K562 (cell line): Measurements from ENCODE around the gene PACSIN1. TPM values are rescaled to one million over a fixed set of nuclear protein-coding genes. Genes with fewer than 3 reads are reported as not detected.
A peak's percentile ranks its signal among the peaks of the same experiment; 100 is the strongest.

Experiments used
- ATAC-seq: fragments of 200-7000 bp; cut with Tn5 transposase; 3 replicates; pipeline ENCODE4 v1.9.1; 2020; ENCODE audit warnings: moderate library complexity
- BruUV-seq: library from RNA; stranded (reverse); fragments of 400-500 nt; replicated peaks from 2 replicates; lab custom pipeline; 2021; lab: Mats Ljungman, UMichigan
- CTCF ChIA-PET: fragments of 300-600 bp; formaldehyde crosslinking; extraction: SDS; loops from one replicate; lab custom pipeline; 2021; ENCODE audit warnings: low intra/inter-chr PET ratio; lab: Yijun Ruan, JAX
- POLR2A ChIA-PET: fragments of 300-600, 350-650 bp; sonication (Branson Sonifier 250); formaldehyde crosslinking; extraction: SDS; loops from one replicate; lab custom pipeline; 2021; ENCODE audit warnings: antibody characterized with exemption, inconsistent platforms; lab: Yijun Ruan, JAX
- DNase-seq, 4 experiments: peaks; one replicate each; pipeline versions ENCODE4 v3.0.0 to v3.0.0-alpha.2; 2011 to 2018; ENCODE audit warnings: low spot score in 3 of 4, mixed read lengths in 3 of 4; ENCODE audit errors: extremely low read depth in 1 of 4
- FAIRE-seq: peaks from 2 replicates; lab custom pipeline; 2011; peaks lifted over from hg19 to GRCh38; lab: Jason Lieb, UNC
- H2AFZ ChIP-seq: 2 replicates; pipeline ENCODE4 v1.6.0; 2011; ENCODE audit warnings: low read depth, low read length, control low read depth, inconsistent platforms
- H3K27ac ChIP-seq: fragments of 200-600 bp; 3 replicates; pipeline ENCODE4 v1.8.0; 2011; ENCODE audit warnings: low read depth, mild to moderate bottlenecking, control low read depth, inconsistent platforms, low read length, moderate library complexity, mixed read lengths; ENCODE audit errors: extremely low read depth
- H3K27me3 ChIP-seq, 2 experiments: fragments of 300-600 bp in 1 of 2; 2 replicates in 1 of 2; 3 replicates in 1 of 2; pipeline versions ENCODE4 v1.6.0 to v1.8.0; 2011; ENCODE audit warnings: inconsistent platforms in 2 of 2, low read length in 2 of 2, mild to moderate bottlenecking in 1 of 2, mixed read lengths in 1 of 2, moderate library complexity in 1 of 2; ENCODE audit not compliant: control insufficient read depth in 2 of 2, insufficient read depth in 2 of 2
- H3K36me3 ChIP-seq: fragments of 300-600 bp; 3 replicates; pipeline ENCODE4 v1.8.0; 2011; ENCODE audit warnings: mild to moderate bottlenecking, low read length, inconsistent platforms; ENCODE audit not compliant: control insufficient read depth, insufficient read depth
- H3K4me1 ChIP-seq, 2 experiments: fragments of 200-600 bp in 1 of 2; replicated peaks in 1 of 2; 2 replicates in 1 of 2; 3 replicates in 1 of 2; pipeline versions ENCODE4 v1.5.1 to v1.8.0; 2011; ENCODE audit warnings: inconsistent platforms in 2 of 2, low read length in 2 of 2, mild to moderate bottlenecking in 1 of 2, mixed read lengths in 1 of 2, moderate library complexity in 1 of 2; ENCODE audit not compliant: control insufficient read depth in 2 of 2, insufficient read depth in 2 of 2
- H3K4me2 ChIP-seq: 2 replicates; pipeline ENCODE4 v1.6.1; 2011; ENCODE audit warnings: low read length, control low read depth, inconsistent platforms, mixed read lengths; ENCODE audit not compliant: insufficient read depth
- H3K4me3 ChIP-seq: fragments of 200-600 bp; sonication (generic), shearing (Covaris generic); 2 replicates; pipeline ENCODE4 v1.5.1; 2016; ENCODE audit warnings: control low read depth, inconsistent platforms
- H3K79me2 ChIP-seq: fragments of 200-600 bp; 3 replicates; pipeline ENCODE4 v1.8.0; 2011; ENCODE audit warnings: low read length, inconsistent platforms; ENCODE audit not compliant: control insufficient read depth, insufficient read depth
- H3K9ac ChIP-seq, 2 experiments: 2 replicates each; pipeline versions ENCODE4 v1.6.0 to v1.6.1; 2011; ENCODE audit warnings: low read depth in 2 of 2, low read length in 2 of 2, control low read depth in 1 of 2, inconsistent platforms in 1 of 2, mild to moderate bottlenecking in 1 of 2, mixed read lengths in 1 of 2; ENCODE audit not compliant: insufficient read depth in 1 of 2
- H3K9me1 ChIP-seq: one replicate; pipeline ENCODE4 v1.6.0; 2011; ENCODE audit warnings: inconsistent platforms, mild to moderate bottlenecking, low read length, moderate library complexity; ENCODE audit not compliant: control insufficient read depth, insufficient read depth
- H3K9me3 ChIP-seq: replicated peaks from 2 replicates; pipeline ENCODE4 v1.5.1; 2011; ENCODE audit warnings: low read depth, low read length, inconsistent platforms; ENCODE audit not compliant: control insufficient read depth, insufficient read depth
- H4K20me1 ChIP-seq: replicated peaks from 2 replicates; pipeline ENCODE4 v1.6.1; 2011; ENCODE audit warnings: low read length, inconsistent platforms, mixed read lengths; ENCODE audit not compliant: control insufficient read depth, insufficient read depth
- CBX3 ChIP-seq, 2 experiments: IDR thresholded peaks; 1 replicate in 1 of 2; 2 replicates in 1 of 2; pipeline ENCODE4 v1.6.1; 2012; ENCODE audit warnings: inconsistent platforms in 2 of 2, low read length in 2 of 2, borderline replicate concordance in 1 of 2, control low read depth in 1 of 2
- CHD4 ChIP-seq: fragments of 200-600 bp; sonication (generic); IDR thresholded peaks from 3 replicates; pipeline ENCODE4 v1.6.1; 2012; ENCODE audit warnings: low read depth, mild to moderate bottlenecking, mixed read lengths, low read length, inconsistent platforms; ENCODE audit not compliant: insufficient read depth, insufficient replicate concordance, poor library complexity, severe bottlenecking
- ERF ChIP-seq: fragments of 450-650 bp; formaldehyde crosslinking; IDR thresholded peaks from 2 replicates; pipeline ENCODE4 v1.4.0; 2020; ENCODE audit warnings: mild to moderate bottlenecking, mixed read lengths
- HMG20A ChIP-seq: fragments of 450-650 bp; formaldehyde crosslinking; conservative IDR thresholded peaks from 2 replicates; pipeline ENCODE4 v1.4.0; 2020; ENCODE audit warnings: mild to moderate bottlenecking, mixed read lengths
- KDM1A ChIP-seq, 2 experiments: fragments of 450-650 bp; IDR thresholded peaks; 2 replicates each; pipeline ENCODE4 v1.6.1; 2016; ENCODE audit warnings: mild to moderate bottlenecking in 2 of 2
- MYNN ChIP-seq, 2 experiments: sonication (generic); formaldehyde crosslinking in 1 of 2; IDR thresholded peaks; 2 replicates each; pipeline versions ENCODE4 v1.5.0 to v1.6.1; 2016 to 2020; ENCODE audit warnings: antibody characterized with exemption in 1 of 2, missing genetic modification reagents in 1 of 2
- PRPF4 ChIP-seq: fragments of 200-400 bp; formaldehyde crosslinking; IDR thresholded peaks from one replicate; pipeline ENCODE4 v1.6.1; 2017; ENCODE audit warnings: low read length, low read depth, mild to moderate bottlenecking; ENCODE audit not compliant: insufficient read depth, poor library complexity, severe bottlenecking
- SMC3 ChIP-seq: conservative IDR thresholded peaks from 2 replicates; pipeline ENCODE4 v1.6.1; 2011; ENCODE audit warnings: low read depth, low read length, improper control_type of control experiment; ENCODE audit not compliant: insufficient read depth
- TAF9B ChIP-seq: fragments of 450-650 bp; IDR thresholded peaks from 2 replicates; pipeline ENCODE4 v1.6.1; 2018; ENCODE audit warnings: mild to moderate bottlenecking; ENCODE audit not compliant: partially characterized antibody
- TCF7 ChIP-seq: sonication (generic); IDR thresholded peaks from 2 replicates; pipeline ENCODE4 v1.6.1; 2016; ENCODE audit warnings: antibody characterized with exemption, borderline replicate concordance
- THRB ChIP-seq: fragments of 450-650 bp; formaldehyde crosslinking; conservative IDR thresholded peaks from 2 replicates; pipeline ENCODE4 v1.4.0; 2022; ENCODE audit warnings: mild to moderate bottlenecking, missing genetic modification characterization
- ZBTB5 ChIP-seq: fragments of 450-650 bp; IDR thresholded peaks from 2 replicates; pipeline ENCODE4 v1.6.1; 2017; ENCODE audit warnings: antibody characterized with exemption
- ZNF280A ChIP-seq: fragments of 450-650 bp; IDR thresholded peaks from 2 replicates; pipeline ENCODE4 v1.6.1; 2018; ENCODE audit warnings: mild to moderate bottlenecking, low read depth; ENCODE audit not compliant: partially characterized antibody
- ZNF324 ChIP-seq: fragments of 250-450 bp; sonication (Bioruptor Pico); IDR thresholded peaks from 2 replicates; pipeline ENCODE4 v1.4.0; 2020; ENCODE audit warnings: mild to moderate bottlenecking
- ZNF766 ChIP-seq: fragments of 200-800 bp; sonication (Bioruptor generic); conservative IDR thresholded peaks from 2 replicates; pipeline ENCODE4 v1.6.1; 2016; ENCODE audit warnings: missing genetic modification characterization, missing compliant biosample characterization
- ZNF77 ChIP-seq: fragments of 250-450 bp; sonication (Bioruptor Pico); IDR thresholded peaks from 2 replicates; pipeline ENCODE4 v1.5.0; 2020
- WGBS: fragments of 100-300 bp; shearing (Covaris generic); methylation state at CpG from one replicate; pipeline ENCODE4 v1.1.6; 2016; ENCODE audit warnings: low coverage, mixed read lengths; ENCODE audit not compliant: insufficient coverage; ENCODE audit errors: missing lambda C conversion rate; 5-methylcytosine and 5-hydroxymethylcytosine counted together
- in situ Hi-C: fragments of 300-500 bp; cut with MboI; formaldehyde crosslinking; loops from 4 replicates; pipeline ENCODE4 v1.15.0; 2018; ENCODE audit warnings: inconsistent platforms, mixed read lengths
- intact Hi-C: fragments of 100-400 bp; cut with micrococcal nuclease; formaldehyde crosslinking; loops from 2 replicates; pipeline ENCODE4 v1.14.2; 2022
- polyA plus RNA-seq, 8 experiments: library from polyadenylated mRNA; depleted of rRNA in 4 of 8; stranded (reverse) in 5 of 8; unstranded in 3 of 8; fragments of >200 nt; fragmentation: Nextera tagmentation in 2 of 8; fragmentation: Illumina TruSeq in 1 of 8; extraction: Ambion mirVana in 2 of 8; extraction: Trizol in 1 of 8; gene quantifications; 2 replicates each; pipeline versions ENCODE4 v1.2.1 to v1.2.3, GENCODE V29; 2011 to 2014; ENCODE audit warnings: inconsistent platforms in 1 of 8, missing spikeins in 1 of 8
- total RNA-seq, 7 experiments: library from RNA; depleted of rRNA in 6 of 7; stranded (reverse); fragments of >200 nt in 6 of 7; fragmentation: Illumina TruSeq in 2 of 7; extraction: Trizol in 2 of 7; gene quantifications; 2 replicates each; pipeline versions ENCODE4 v1.2.1 to v1.2.3, GENCODE V29; 2011 to 2021; ENCODE audit warnings: low replicate concordance in 1 of 7

PACSIN1 gene
- total and polyA plus RNA-seq, 9 of the 15 experiments (the other 6 are each of a cell fraction or from before 2014, with no cell fraction given): 0.01 to 1.7 (median 0.45) TPM

GRCh38 chr6:34494973-34495372 is 29.1 kb downstream of the PACSIN1 start:
- H3K36me3 ChIP-seq: no peaks in the 10 kb centered on the region
- no peaks in the 10 kb centered on the region for H4K20me1 ChIP-seq
- FAIRE-seq: no peak
- H3K79me2 ChIP-seq: no peaks in the 10 kb centered on the region
- CTCF ChIA-PET: interaction anchor here (0.6 kb wide), 1 partner anchor 141 kb away, joined by 4 read pairs; no protein-coding TSS in a partner anchor
- H3K4me2 ChIP-seq: no peak overlapping the region
- H3K9me3 ChIP-seq: peaks cover 2% of the 10 kb centered on the region; the same call in 1 of the 2 replicates
- in situ Hi-C loops: no loop called here
- H3K27ac ChIP-seq: no peak overlapping the region
- TF ChIP-seq ZBTB5 (no peak), SMC3 (no peak), ZNF77 (CRISPR knock-in tag) (no peak), THRB (CRISPR knock-in tag) (no peak), ERF (CRISPR knock-in tag) (no peak), HMG20A (CRISPR knock-in tag) (no peak), TAF9B (no peak), ZNF324 (CRISPR knock-in tag) (no peak), MYNN (IDR thresholded peaks at IDR 0.05) (no peak), MYNN (CRISPR knock-in tag; IDR thresholded peaks at IDR 0.05) (no peak), ZNF280A (no peak), TCF7 (no peak), PRPF4 (no peak), CBX3 (IDR thresholded peaks at IDR 0.05; ENCODE audit: borderline replicate concordance in 1 of 2, low read length in 2 of 2) (no peak), KDM1A (IDR thresholded peaks at IDR 0.05) (no peak), ZNF766 (no peak), CHD4 (no peak)
- TF ChIP-seq, all 486 proteins: peak for 0
- peak in 1 of 4 experiments; percentile 4 for DNase-seq
- Histone ChIP-seq H3K9me1 (no peaks in the 10 kb centered on the region), H3K4me3 (no peak overlapping the region), H2AFZ (no peak overlapping the region), H3K4me1 (peaks cover 11 to 12% of the 10 kb centered on the region in 2 experiments; a peak in 4 of 5 replicates), H3K9ac (no peak overlapping the region), H3K27me3 (no peaks in the 10 kb centered on the region)
- BruUV-seq: no TSS peak
- WGBS: 23% methylated on average over 3 of the region's 3 CpGs
- intact Hi-C loops: no loop called here
- POLR2A ChIA-PET: interaction anchor here (0.9 to 1.6 kb wide), 4 partner anchors 11 to 23 kb away, joined by 3 to 5 read pairs (median 4); no protein-coding TSS in a partner anchor
- ATAC-seq: no peak
